Mucosa of descending colon (tissue), 3 donors: ENCODE data around the gene C1orf50. TPM values are rescaled to one million over a fixed set of nuclear protein-coding genes. Genes with fewer than 3 reads are reported as not detected.
"Not testable (repeated sequence)": the region's sequence is repeated elsewhere in the genome, so short reads cannot be mapped to it uniquely, and the experiment has no call there.

Experiments used
- ATAC-seq: fragments of 200-7000 bp; cut with Tn5 transposase; one replicate; pipeline ENCODE4 v1.9.1; 2020; ENCODE audit warnings: mild to moderate bottlenecking, moderate library complexity
- DNase-seq, 3 donors: peaks; one replicate each; pipeline ENCODE4 v3.0.0-alpha.2; 2020
- H3K36me3 ChIP-seq: fragments of 200-600 bp; one replicate; pipeline ENCODE4 v1.8.0; 2021; ENCODE audit warnings: low read depth, mild to moderate bottlenecking
- H3K4me1 ChIP-seq: fragments of 200-600 bp; one replicate; pipeline ENCODE4 v1.8.0; 2021; ENCODE audit warnings: low read depth, mild to moderate bottlenecking
- H3K4me3 ChIP-seq: fragments of 200-600 bp; one replicate; pipeline ENCODE4 v1.8.0; 2021; ENCODE audit warnings: mild to moderate bottlenecking
- H3K9me3 ChIP-seq: fragments of 200-600 bp; one replicate; pipeline ENCODE4 v1.8.0; 2021; ENCODE audit warnings: mild to moderate bottlenecking
- intact Hi-C, 2 donors: fragments of 100-400 bp; cut with DNase I in 1 of 2; cut with micrococcal nuclease in 1 of 2; formaldehyde crosslinking; loops; one replicate each; pipeline versions ENCODE4 v1.11.0 to v1.11.1; 2022; cut with DNase I, micrococcal nuclease
- long read RNA-seq, 2 donors: library from polyadenylated mRNA; unstranded; transcript quantifications; one replicate each; pipeline ENCODE4 v2.0.0, GENCODE V29; 2019 to 2021
- total RNA-seq, 3 donors: library from RNA; stranded (reverse); fragmentation: NEBNext Ultra II Directional in 2 of 3; extraction: Animal tissue kit (Norgen Biotek cat#: 25700) in 2 of 3; gene quantifications; one replicate each; pipeline versions ENCODE4 v1.2.1 to v1.2.4, GENCODE V29; 2021 to 2023
- TF ChIP-seq, protein P1 (sequence below): fragments of 200-600 bp; IDR thresholded peaks from one replicate; pipeline ENCODE4 v1.8.0; 2022; ENCODE audit warnings: antibody characterized with exemption, mild to moderate bottlenecking
- donor health status: DM: no; HTN: no; CAD: no; lungs with moderate emphysema.
- donor health status: DM: no; HTN: no; CAD: no.
- donor health status: DM: no; HTN: yes; CAD: no.

Gene C1orf50
- 1 to 10 TPM; 4.4 to 9.8 (median 7.1) TPM for total RNA-seq
- long read RNA-seq, donor 1, full-length matches to known transcripts, result 7 of 10 reads
- long read RNA-seq, donor 1, partial matches to known transcripts, result 1 of 10 reads
- long read RNA-seq, donor 1, other reads (novel, unspliced or antisense), result 2 of 10 reads
- long read RNA-seq, donor 2, full-length matches to known transcripts, result 6 of 7 reads
- long read RNA-seq, donor 2, partial matches to known transcripts, result 0 of 7 reads
- long read RNA-seq, donor 2, other reads (novel, unspliced or antisense), result 1 of 7 reads

DNA sequence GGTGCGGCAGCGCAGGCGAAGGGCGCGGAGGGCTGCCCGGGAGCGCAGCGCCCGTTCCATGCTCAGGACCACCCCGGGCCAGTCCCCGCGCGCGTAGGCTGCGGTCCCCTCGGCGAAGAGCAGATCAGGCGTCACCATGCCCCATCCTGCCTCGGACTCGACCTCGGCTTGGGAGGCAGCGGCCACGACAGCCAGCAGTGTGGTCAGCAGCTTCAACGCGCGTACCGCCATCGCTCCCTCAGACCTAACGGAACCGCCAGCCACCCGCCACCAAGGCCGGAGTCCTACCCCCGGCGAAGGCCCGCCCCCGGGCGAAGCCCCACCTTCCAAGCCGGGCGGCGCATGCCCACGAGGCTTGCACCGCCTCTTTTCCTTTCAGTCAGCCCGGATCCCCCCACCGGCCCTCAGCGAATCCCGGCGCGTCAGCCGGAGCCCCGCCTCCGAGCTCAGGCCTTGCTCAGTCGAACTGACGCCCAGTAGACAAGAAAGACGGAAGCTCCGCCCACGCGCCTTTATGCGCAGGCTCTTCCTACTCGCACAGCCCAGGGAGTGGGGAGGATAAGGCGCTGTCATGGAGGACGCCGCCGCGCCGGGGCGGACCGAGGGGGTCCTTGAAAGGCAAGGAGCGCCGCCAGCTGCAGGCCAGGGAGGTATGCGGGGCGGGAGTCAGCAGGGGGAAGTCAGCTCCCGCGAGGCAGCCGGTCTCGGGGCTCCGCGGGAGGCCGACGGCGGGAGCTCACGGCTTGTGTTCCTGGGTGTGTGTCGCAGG lies at the start of gene C1orf50, which contains the start of gene P3H1:
C1orf50 (plus strand) TSS at position 509 of the 769 bp plus-strand sequence; CDS start at position 572, 63 bp downstream.
P3H1 (minus strand) TSS at position 288 of the 769 bp plus-strand sequence; CDS start at position 231, 57 bp downstream.
- intact Hi-C loops, result no loop called here
- DNase-seq (peak; percentile 100), ATAC-seq (peak; percentile 97)
- H3K36me3 ChIP-seq, result no peaks in the 10 kb centered on the region
- peak within 1 kb of the TSS; percentile 94 for H3K4me3 ChIP-seq
- TF ChIP-seq, protein P1, sequence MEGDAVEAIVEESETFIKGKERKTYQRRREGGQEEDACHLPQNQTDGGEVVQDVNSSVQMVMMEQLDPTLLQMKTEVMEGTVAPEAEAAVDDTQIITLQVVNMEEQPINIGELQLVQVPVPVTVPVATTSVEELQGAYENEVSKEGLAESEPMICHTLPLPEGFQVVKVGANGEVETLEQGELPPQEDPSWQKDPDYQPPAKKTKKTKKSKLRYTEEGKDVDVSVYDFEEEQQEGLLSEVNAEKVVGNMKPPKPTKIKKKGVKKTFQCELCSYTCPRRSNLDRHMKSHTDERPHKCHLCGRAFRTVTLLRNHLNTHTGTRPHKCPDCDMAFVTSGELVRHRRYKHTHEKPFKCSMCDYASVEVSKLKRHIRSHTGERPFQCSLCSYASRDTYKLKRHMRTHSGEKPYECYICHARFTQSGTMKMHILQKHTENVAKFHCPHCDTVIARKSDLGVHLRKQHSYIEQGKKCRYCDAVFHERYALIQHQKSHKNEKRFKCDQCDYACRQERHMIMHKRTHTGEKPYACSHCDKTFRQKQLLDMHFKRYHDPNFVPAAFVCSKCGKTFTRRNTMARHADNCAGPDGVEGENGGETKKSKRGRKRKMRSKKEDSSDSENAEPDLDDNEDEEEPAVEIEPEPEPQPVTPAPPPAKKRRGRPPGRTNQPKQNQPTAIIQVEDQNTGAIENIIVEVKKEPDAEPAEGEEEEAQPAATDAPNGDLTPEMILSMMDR, result no peak
- H3K9me3 ChIP-seq, result no peaks in the 10 kb centered on the region
- H3K4me1 ChIP-seq, result peaks cover 16% of the 10 kb centered on the region

DNA sequence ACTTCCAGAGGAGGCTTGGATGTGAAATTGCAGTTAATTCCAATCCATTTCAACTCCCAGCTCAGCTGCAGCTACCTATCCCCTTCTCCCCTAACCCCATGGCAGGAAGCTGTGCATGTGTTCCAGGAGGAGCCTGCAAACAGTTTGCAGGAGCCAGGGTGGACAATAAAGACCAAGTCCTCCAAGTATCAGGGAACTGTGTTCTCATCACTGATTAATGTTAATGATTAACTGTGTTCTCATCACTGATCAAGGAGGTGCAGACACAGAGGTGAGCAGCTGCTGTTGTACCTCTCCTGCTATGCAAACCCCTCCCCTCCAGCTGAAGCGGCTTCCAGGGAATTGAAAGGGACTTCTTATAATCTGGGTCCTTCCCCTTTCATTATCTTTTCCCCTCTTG lies 46.2 kb upstream of the C1orf50 start:
- no peaks in the 10 kb centered on the region for H3K36me3 ChIP-seq
- TF ChIP-seq, protein P1, result no peak
- H3K4me1 ChIP-seq, result no peaks in the 10 kb centered on the region
- intact Hi-C loops, result no loop called here
- no peak overlapping the region for H3K4me3 ChIP-seq
- H3K9me3 ChIP-seq, result no peaks in the 10 kb centered on the region
- ATAC-seq (peak; percentile 45), DNase-seq (no peak)

DNA sequence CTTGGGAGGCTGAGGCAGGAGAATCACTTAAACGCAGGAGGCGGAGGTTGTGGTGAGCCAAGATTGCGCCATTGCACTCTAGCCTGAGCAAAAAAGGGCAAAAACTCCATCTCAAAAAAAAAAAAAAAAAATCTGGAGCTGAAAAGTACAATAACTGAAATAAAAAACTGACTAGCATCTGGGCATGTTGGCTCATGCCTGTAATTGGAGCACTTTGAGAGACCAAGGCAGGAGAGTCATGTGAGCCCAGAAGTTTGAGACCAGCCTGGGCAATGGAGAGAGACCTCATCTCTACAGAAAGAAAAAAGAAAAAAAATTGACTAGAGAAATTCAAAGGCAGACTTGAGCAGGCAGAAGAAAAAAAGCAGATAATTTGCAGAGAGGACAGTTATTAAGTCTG lies 45.1 kb upstream of the C1orf50 start:
- H3K36me3 ChIP-seq, result no peaks in the 10 kb centered on the region
- DNase-seq, result no peak
- TF ChIP-seq, protein P1, result no peak
- H3K9me3 ChIP-seq, result no peaks in the 10 kb centered on the region
- no peak for ATAC-seq
- H3K4me1 ChIP-seq, result no peaks in the 10 kb centered on the region
- H3K4me3 ChIP-seq, result no peak overlapping the region
- intact Hi-C loops, result no loop called here

DNA sequence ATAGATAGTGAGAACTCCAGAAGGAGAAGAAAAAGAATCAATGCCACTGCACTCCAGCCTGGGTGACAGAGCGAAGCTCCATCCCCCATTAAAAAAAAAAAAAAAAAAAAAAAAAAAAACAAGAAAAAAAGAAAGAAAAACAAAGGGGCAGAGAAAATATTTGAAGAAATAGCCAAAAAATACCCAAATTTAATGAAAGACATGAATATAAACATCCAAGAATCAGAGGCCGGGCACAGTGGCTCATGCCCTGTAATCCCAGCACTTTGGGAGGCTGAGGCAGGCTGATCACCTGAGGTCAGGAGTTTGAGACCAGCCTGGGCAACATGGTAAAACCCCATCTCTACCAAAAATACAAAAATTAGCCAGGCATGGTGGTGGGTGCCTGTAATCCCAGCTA lies 44.6 kb upstream of the C1orf50 start:
- ATAC-seq, intact Hi-C loops, H3K36me3 ChIP-seq, DNase-seq, H3K9me3 ChIP-seq, H3K4me1 ChIP-seq, H3K4me3 ChIP-seq: not testable (repeated sequence)

DNA sequence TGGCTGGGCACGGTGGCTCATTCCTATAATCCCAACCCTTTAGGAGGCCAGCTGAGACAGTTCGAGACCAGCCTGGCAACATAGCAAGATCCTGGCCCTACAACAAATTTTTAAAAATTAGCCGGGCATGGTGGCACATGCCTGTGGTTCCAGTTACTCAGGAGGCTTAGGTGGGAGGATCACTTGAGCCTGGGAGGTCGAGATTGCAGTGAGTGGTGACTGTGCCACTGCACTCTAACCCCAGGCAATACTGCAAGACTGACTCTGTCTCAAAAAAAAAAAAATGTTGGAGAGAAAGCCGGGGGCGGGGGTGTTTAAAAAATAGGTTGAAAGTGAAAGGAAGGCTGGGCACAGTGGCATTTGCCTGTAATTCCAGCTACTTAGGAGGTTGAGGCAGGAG lies 43.5 kb upstream of the C1orf50 start:
- intact Hi-C loops, result no loop called here
- H3K4me3 ChIP-seq, result no peak overlapping the region
- TF ChIP-seq, protein P1, result no peak
- no peaks in the 10 kb centered on the region for H3K9me3 ChIP-seq
- no peaks in the 10 kb centered on the region for H3K36me3 ChIP-seq
- DNase-seq, result no peak
- no peak for ATAC-seq
- no peaks in the 10 kb centered on the region for H3K4me1 ChIP-seq

DNA sequence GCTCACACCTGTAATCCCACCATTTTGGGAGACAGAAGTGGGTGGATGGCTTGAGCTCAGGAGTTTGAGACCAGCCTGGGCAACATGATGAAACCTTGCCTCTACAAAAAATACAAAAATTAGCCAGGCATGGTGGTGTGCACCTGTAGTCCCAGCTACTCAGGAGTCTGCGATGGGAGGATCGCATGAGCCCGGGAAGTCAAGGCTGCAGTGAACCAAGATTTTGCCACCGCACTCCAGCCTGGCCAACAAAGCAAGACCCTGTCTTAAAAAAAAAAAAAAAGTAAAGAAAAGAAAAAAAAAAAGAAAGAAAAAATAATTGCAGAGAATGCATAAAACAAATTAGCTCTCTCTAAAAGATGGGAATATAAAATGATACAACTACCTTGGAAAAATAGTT lies 41.2 kb upstream of the C1orf50 start:
- intact Hi-C loops, H3K36me3 ChIP-seq, DNase-seq, H3K4me1 ChIP-seq, ATAC-seq, H3K9me3 ChIP-seq, H3K4me3 ChIP-seq: not testable (repeated sequence)
